ENCODE results near the gene TMEM63B. TPM values are rescaled to one million over a fixed set of nuclear protein-coding genes. Genes with fewer than 3 reads are reported as not detected.

The TMEM63B gene
- total and polyA plus RNA-seq, 9 of the 15 experiments (the other 6 are each of a cell fraction or from before 2014, with no cell fraction given): 0.14 to 39.4 (median 14.4) TPM

DNA sequence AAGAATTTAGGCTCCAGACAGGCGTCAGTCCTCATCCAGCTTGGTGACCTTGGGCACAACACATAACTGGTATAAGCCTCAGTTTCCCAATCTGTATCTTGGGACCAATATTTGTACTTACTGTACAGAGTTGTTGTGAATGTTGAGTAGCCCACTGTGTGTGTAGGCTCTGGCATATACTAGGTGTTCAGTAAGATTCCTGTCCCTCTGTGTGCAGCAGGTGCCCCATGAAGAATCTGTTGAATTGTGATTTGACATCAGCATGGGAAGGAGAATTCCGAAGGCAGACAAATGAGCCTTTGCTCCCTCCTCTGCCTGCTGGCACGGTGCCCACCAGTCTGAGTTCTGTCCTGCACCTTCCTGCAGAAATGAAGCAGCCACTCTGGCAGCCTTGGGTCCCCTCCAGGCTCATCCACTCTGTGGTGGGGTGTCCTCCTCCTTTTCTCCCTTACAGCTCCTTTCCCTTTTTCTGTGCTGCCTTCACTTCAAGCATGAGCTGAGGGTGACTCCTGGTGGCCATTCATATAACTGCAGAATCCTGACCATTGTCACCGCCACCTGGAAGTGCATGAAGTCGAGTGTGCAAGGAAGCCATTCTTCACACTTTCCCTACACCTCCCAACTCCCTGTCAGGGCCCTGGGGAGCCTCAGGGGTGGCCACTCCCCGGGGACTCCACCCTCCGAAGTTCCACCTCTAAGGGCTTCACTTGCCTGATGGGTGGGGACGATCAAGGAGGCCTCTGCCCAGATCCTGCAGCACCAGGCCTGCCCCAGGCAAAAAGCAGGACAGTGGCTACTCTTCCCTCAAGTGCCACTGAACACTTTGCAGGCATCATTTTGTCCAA, 48.3 kb upstream of the TMEM63B start (continued):
- TF ChIP-seq NR1H2 (CRISPR knock-in tag; IDR thresholded peaks at IDR 0.05) (no peak), ZNF239 (CRISPR knock-in tag; IDR thresholded peaks at IDR 0.05) (0 out of 2 replicates have a peak, but pooled peaks have one; percentile 20), USF1 (CRISPR knock-in tag; IDR thresholded peaks at IDR 0.05) (no peak), CBFB (CRISPR knock-in tag; IDR thresholded peaks at IDR 0.05) (0 out of 2 replicates have a peak, but pooled peaks have one; percentile 31), ZNF212 (CRISPR knock-in tag; IDR thresholded peaks at IDR 0.05) (no peak), MEF2D (tag; conservative IDR thresholded peaks at IDR 0.05; ENCODE audit: low read depth) (no peak), FOXA1 (IDR thresholded peaks at IDR 0.05; ENCODE audit: borderline replicate concordance) (no peak), NFIC (IDR thresholded peaks at IDR 0.05) (peak; percentile 90), ILF3 (IDR thresholded peaks at IDR 0.05; ENCODE audit: borderline replicate concordance) (no peak), BCOR (IDR thresholded peaks at IDR 0.05) (peak; percentile 88), HDAC2 (IDR thresholded peaks at IDR 0.05) (peak; percentile 61), ARNT (IDR thresholded peaks at IDR 0.05) (0 out of 4 replicates have a peak, but pooled peaks of 1 of the 2 experiments have one; percentile 27), TAF7 (tag; IDR thresholded peaks at IDR 0.05) (no peak), ZC3H4 (CRISPR knock-in tag; IDR thresholded peaks at IDR 0.05; ENCODE audit: borderline replicate concordance) (no peak), GTF2F1 (IDR thresholded peaks at IDR 0.05; ENCODE audit: low read depth, low read length) (no peak), PCBP2 (IDR thresholded peaks at IDR 0.05; ENCODE audit: low read depth, low read length, poor library complexity, severe bottlenecking) (no peak), ZNF165 (CRISPR knock-in tag; IDR thresholded peaks at IDR 0.05; ENCODE audit: borderline replicate concordance) (no peak), IRF1 (CRISPR knock-in tag; IDR thresholded peaks at IDR 0.05; ENCODE audit: borderline replicate concordance) (no peak), CBX5 (IDR thresholded peaks at IDR 0.05; ENCODE audit: borderline replicate concordance, low read depth) (no peak)
- TF ChIP-seq, protein P1, sequence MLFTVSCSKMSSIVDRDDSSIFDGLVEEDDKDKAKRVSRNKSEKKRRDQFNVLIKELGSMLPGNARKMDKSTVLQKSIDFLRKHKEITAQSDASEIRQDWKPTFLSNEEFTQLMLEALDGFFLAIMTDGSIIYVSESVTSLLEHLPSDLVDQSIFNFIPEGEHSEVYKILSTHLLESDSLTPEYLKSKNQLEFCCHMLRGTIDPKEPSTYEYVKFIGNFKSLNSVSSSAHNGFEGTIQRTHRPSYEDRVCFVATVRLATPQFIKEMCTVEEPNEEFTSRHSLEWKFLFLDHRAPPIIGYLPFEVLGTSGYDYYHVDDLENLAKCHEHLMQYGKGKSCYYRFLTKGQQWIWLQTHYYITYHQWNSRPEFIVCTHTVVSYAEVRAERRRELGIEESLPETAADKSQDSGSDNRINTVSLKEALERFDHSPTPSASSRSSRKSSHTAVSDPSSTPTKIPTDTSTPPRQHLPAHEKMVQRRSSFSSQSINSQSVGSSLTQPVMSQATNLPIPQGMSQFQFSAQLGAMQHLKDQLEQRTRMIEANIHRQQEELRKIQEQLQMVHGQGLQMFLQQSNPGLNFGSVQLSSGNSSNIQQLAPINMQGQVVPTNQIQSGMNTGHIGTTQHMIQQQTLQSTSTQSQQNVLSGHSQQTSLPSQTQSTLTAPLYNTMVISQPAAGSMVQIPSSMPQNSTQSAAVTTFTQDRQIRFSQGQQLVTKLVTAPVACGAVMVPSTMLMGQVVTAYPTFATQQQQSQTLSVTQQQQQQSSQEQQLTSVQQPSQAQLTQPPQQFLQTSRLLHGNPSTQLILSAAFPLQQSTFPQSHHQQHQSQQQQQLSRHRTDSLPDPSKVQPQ (CRISPR knock-in tag; IDR thresholded peaks at IDR 0.05; ENCODE audit: borderline replicate concordance): no peak
- TF ChIP-seq, protein P2, sequence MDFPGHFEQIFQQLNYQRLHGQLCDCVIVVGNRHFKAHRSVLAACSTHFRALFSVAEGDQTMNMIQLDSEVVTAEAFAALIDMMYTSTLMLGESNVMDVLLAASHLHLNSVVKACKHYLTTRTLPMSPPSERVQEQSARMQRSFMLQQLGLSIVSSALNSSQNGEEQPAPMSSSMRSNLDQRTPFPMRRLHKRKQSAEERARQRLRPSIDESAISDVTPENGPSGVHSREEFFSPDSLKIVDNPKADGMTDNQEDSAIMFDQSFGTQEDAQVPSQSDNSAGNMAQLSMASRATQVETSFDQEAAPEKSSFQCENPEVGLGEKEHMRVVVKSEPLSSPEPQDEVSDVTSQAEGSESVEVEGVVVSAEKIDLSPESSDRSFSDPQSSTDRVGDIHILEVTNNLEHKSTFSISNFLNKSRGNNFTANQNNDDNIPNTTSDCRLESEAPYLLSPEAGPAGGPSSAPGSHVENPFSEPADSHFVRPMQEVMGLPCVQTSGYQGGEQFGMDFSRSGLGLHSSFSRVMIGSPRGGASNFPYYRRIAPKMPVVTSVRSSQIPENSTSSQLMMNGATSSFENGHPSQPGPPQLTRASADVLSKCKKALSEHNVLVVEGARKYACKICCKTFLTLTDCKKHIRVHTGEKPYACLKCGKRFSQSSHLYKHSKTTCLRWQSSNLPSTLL (IDR thresholded peaks at IDR 0.05): no peak
